Measurements from ENCODE around the gene MTHFD2L. TPM values are rescaled to one million over a fixed set of nuclear protein-coding genes. Genes with fewer than 3 reads are reported as not detected.

Gene MTHFD2L
- polyA plus RNA-seq, 3 donors, result 4.3 to 7.0 (median 4.8) TPM

DNA sequence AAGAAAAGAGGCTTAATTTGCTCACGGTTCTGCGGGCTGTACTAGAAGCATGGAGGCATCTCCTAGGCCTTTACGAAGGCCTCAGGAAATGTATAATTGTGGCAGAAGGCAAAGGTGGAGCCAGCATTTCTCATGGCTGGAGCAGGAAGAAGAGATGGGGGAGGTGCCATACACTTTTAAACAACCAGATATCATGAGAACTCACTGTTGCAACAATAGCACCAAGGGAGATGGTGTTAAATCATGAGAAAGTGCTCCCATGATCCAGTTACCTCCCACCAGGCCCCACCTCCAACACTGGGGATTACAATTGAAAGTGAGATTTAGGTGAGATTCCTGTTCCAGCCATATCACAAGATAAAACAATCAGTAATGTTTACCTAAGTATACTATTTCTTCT lies 45.5 kb downstream of the MTHFD2L start:
- intact Hi-C loops (cut with micrococcal nuclease), result no loop called here
- H3K4me3 Mint-ChIP-seq, result no peak overlapping the region
- Histone ChIP-seq H3K9me3 (replicated peaks in 1 of 2; ENCODE audit: control insufficient read depth in 1 of 2, insufficient read depth in 1 of 2, low read length in 2 of 2) (no peaks in the 10 kb centered on the region), H3K4me1 (ENCODE audit: control insufficient read depth in 1 of 2, insufficient read depth in 2 of 2, low read length in 2 of 2) (peaks cover 15 to 17% of the 10 kb centered on the region in 2 donors), H3K4me3 (replicated peaks in 1 of 3; ENCODE audit: low read depth in 2 of 3, low read length in 3 of 3) (no peak overlapping the region), H2AFZ (ENCODE audit: insufficient read depth, low read depth, low read length, poor library complexity, severe bottlenecking) (no peak overlapping the region), H3K4me2 (replicated peaks; ENCODE audit: extremely low read depth, low read length, poor library complexity, severe bottlenecking) (no peak overlapping the region), H3K27ac (ENCODE audit: low read depth in 1 of 2, low read length in 2 of 2) (no peak overlapping the region), H3K9ac (ENCODE audit: insufficient read depth, low read length, poor library complexity, severe bottlenecking) (no peak overlapping the region), H4K20me1 (ENCODE audit: insufficient read depth, low read length) (no peaks in the 10 kb centered on the region), H3K27me3 (ENCODE audit: control insufficient read depth in 2 of 2, insufficient read depth in 2 of 2, low read length in 2 of 2) (no peaks in the 10 kb centered on the region), H3K79me2 (ENCODE audit: insufficient read depth, low read length) (no peaks in the 10 kb centered on the region), H3K36me3 (replicated peaks in 1 of 2; ENCODE audit: control insufficient read depth in 1 of 2, insufficient read depth in 2 of 2, low read length in 2 of 2) (no peaks in the 10 kb centered on the region)
- TF ChIP-seq, protein P1, sequence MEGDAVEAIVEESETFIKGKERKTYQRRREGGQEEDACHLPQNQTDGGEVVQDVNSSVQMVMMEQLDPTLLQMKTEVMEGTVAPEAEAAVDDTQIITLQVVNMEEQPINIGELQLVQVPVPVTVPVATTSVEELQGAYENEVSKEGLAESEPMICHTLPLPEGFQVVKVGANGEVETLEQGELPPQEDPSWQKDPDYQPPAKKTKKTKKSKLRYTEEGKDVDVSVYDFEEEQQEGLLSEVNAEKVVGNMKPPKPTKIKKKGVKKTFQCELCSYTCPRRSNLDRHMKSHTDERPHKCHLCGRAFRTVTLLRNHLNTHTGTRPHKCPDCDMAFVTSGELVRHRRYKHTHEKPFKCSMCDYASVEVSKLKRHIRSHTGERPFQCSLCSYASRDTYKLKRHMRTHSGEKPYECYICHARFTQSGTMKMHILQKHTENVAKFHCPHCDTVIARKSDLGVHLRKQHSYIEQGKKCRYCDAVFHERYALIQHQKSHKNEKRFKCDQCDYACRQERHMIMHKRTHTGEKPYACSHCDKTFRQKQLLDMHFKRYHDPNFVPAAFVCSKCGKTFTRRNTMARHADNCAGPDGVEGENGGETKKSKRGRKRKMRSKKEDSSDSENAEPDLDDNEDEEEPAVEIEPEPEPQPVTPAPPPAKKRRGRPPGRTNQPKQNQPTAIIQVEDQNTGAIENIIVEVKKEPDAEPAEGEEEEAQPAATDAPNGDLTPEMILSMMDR (IDR thresholded peaks at IDR 0.05), result no peak
- DNase-seq, result no peak
- 100% methylated on average over 1 of the region's 3 CpGs for WGBS (ENCODE audit: insufficient coverage)
- H3K4me1 Mint-ChIP-seq, result peaks cover 16% of the 10 kb centered on the region
- no peaks in the 10 kb centered on the region for H3K9me3 Mint-ChIP-seq
- no peaks in the 10 kb centered on the region for H3K27me3 Mint-ChIP-seq (ENCODE audit: low read depth in 3 of 3)
- H3K36me3 Mint-ChIP-seq, result no peaks in the 10 kb centered on the region
- H3K27ac Mint-ChIP-seq, result no peak overlapping the region

DNA sequence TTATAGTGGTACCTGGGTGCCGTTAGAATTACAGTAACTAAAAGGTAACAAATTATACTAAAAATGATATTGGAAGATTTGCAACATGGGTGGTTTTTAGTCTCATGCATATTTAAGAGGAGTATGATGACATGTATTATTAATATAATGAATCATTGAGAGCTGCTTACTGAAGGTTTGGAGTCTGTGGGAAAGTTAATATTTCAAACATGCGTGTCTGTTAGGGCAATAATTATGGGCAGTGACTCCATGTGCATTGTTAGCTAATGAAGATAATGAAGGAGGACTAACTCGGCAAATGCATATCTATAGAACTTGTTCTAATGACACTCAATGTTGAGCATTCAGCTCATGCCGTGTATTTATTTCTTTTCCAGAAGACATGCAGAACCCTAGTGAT lies 47.1 kb downstream of the MTHFD2L start:
- H3K79me2 ChIP-seq (ENCODE audit: insufficient read depth, low read length), result no peaks in the 10 kb centered on the region
- H3K4me1 ChIP-seq (ENCODE audit: control insufficient read depth in 1 of 2, insufficient read depth in 2 of 2, low read length in 2 of 2), result peaks cover 15 to 17% of the 10 kb centered on the region in 2 donors
- no peaks in the 10 kb centered on the region for H3K9me3 ChIP-seq (replicated peaks in 1 of 2; ENCODE audit: control insufficient read depth in 1 of 2, insufficient read depth in 1 of 2, low read length in 2 of 2)
- H3K27ac Mint-ChIP-seq, result no peak overlapping the region
- no peaks in the 10 kb centered on the region for H4K20me1 ChIP-seq (ENCODE audit: insufficient read depth, low read length)
- no peaks in the 10 kb centered on the region for H3K9me3 Mint-ChIP-seq
- H3K27me3 ChIP-seq (ENCODE audit: control insufficient read depth in 2 of 2, insufficient read depth in 2 of 2, low read length in 2 of 2), result no peaks in the 10 kb centered on the region
- TF ChIP-seq, protein P1 (IDR thresholded peaks at IDR 0.05), result no peak
- DNase-seq, result no peak
- H3K9ac ChIP-seq (ENCODE audit: insufficient read depth, low read length, poor library complexity, severe bottlenecking), result no peak overlapping the region
- no peak overlapping the region for H3K4me3 Mint-ChIP-seq
- H3K27me3 Mint-ChIP-seq (ENCODE audit: low read depth in 3 of 3), result no peaks in the 10 kb centered on the region
- no peaks in the 10 kb centered on the region for H3K36me3 Mint-ChIP-seq
- intact Hi-C loops (cut with micrococcal nuclease), result no loop called here
- no peak overlapping the region for H3K4me2 ChIP-seq (replicated peaks; ENCODE audit: extremely low read depth, low read length, poor library complexity, severe bottlenecking)
- H3K4me3 ChIP-seq (replicated peaks in 1 of 3; ENCODE audit: low read depth in 2 of 3, low read length in 3 of 3), result no peak overlapping the region
- no peak overlapping the region for H2AFZ ChIP-seq (ENCODE audit: insufficient read depth, low read depth, low read length, poor library complexity, severe bottlenecking)
- H3K27ac ChIP-seq (ENCODE audit: low read depth in 1 of 2, low read length in 2 of 2), result no peak overlapping the region
- no peaks in the 10 kb centered on the region for H3K36me3 ChIP-seq (replicated peaks in 1 of 2; ENCODE audit: control insufficient read depth in 1 of 2, insufficient read depth in 2 of 2, low read length in 2 of 2)
- H3K4me1 Mint-ChIP-seq, result peaks cover 16% of the 10 kb centered on the region
- 100% methylated on average over 1 of the region's 4 CpGs for WGBS (ENCODE audit: insufficient coverage)

Data from CD14-positive monocyte (primary cell).